Measurements from ENCODE around the gene TMED6.
A peak's percentile ranks its signal among the peaks of the same experiment; 100 is the strongest.

- TF ChIP-seq PRDM15 (CRISPR knock-in tag; IDR thresholded peaks at IDR 0.05) (0 out of 2 replicates have a peak, but pooled peaks have one; percentile 16), MAX (CRISPR knock-in tag; IDR thresholded peaks at IDR 0.05) (no peak), FOXK1 (CRISPR knock-in tag; IDR thresholded peaks at IDR 0.05) (0 out of 2 replicates have a peak, but pooled peaks have one; percentile 4), CREB1 (CRISPR knock-in tag; IDR thresholded peaks at IDR 0.05) (no peak), NR3C1 (CRISPR knock-in tag; conservative IDR thresholded peaks at IDR 0.05; ENCODE audit: low read depth) (no peak), ZNF416 (CRISPR knock-in tag; IDR thresholded peaks at IDR 0.05) (no peak), NFYB (CRISPR knock-in tag; conservative IDR thresholded peaks at IDR 0.05; ENCODE audit: low read depth) (no peak), IRF1 (CRISPR knock-in tag; IDR thresholded peaks at IDR 0.05) (no peak; the same call in 1 of the 2 replicates), ZNF138 (CRISPR knock-in tag; conservative IDR thresholded peaks at IDR 0.05) (peak; percentile 38; the same call in 1 of the 2 replicates), JUN (CRISPR knock-in tag; IDR thresholded peaks at IDR 0.05) (no peak; the same call in 1 of the 2 replicates)
- TF ChIP-seq, protein P1, sequence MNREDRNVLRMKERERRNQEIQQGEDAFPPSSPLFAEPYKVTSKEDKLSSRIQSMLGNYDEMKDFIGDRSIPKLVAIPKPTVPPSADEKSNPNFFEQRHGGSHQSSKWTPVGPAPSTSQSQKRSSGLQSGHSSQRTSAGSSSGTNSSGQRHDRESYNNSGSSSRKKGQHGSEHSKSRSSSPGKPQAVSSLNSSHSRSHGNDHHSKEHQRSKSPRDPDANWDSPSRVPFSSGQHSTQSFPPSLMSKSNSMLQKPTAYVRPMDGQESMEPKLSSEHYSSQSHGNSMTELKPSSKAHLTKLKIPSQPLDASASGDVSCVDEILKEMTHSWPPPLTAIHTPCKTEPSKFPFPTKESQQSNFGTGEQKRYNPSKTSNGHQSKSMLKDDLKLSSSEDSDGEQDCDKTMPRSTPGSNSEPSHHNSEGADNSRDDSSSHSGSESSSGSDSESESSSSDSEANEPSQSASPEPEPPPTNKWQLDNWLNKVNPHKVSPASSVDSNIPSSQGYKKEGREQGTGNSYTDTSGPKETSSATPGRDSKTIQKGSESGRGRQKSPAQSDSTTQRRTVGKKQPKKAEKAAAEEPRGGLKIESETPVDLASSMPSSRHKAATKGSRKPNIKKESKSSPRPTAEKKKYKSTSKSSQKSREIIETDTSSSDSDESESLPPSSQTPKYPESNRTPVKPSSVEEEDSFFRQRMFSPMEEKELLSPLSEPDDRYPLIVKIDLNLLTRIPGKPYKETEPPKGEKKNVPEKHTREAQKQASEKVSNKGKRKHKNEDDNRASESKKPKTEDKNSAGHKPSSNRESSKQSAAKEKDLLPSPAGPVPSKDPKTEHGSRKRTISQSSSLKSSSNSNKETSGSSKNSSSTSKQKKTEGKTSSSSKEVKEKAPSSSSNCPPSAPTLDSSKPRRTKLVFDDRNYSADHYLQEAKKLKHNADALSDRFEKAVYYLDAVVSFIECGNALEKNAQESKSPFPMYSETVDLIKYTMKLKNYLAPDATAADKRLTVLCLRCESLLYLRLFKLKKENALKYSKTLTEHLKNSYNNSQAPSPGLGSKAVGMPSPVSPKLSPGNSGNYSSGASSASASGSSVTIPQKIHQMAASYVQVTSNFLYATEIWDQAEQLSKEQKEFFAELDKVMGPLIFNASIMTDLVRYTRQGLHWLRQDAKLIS (CRISPR knock-in tag; IDR thresholded peaks at IDR 0.05; ENCODE audit: borderline replicate concordance) = no peak
- TF ChIP-seq, protein P2, sequence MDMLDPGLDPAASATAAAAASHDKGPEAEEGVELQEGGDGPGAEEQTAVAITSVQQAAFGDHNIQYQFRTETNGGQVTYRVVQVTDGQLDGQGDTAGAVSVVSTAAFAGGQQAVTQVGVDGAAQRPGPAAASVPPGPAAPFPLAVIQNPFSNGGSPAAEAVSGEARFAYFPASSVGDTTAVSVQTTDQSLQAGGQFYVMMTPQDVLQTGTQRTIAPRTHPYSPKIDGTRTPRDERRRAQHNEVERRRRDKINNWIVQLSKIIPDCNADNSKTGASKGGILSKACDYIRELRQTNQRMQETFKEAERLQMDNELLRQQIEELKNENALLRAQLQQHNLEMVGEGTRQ (CRISPR knock-in tag; IDR thresholded peaks at IDR 0.05) = no peak
- TF ChIP-seq, protein P3, sequence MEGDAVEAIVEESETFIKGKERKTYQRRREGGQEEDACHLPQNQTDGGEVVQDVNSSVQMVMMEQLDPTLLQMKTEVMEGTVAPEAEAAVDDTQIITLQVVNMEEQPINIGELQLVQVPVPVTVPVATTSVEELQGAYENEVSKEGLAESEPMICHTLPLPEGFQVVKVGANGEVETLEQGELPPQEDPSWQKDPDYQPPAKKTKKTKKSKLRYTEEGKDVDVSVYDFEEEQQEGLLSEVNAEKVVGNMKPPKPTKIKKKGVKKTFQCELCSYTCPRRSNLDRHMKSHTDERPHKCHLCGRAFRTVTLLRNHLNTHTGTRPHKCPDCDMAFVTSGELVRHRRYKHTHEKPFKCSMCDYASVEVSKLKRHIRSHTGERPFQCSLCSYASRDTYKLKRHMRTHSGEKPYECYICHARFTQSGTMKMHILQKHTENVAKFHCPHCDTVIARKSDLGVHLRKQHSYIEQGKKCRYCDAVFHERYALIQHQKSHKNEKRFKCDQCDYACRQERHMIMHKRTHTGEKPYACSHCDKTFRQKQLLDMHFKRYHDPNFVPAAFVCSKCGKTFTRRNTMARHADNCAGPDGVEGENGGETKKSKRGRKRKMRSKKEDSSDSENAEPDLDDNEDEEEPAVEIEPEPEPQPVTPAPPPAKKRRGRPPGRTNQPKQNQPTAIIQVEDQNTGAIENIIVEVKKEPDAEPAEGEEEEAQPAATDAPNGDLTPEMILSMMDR (IDR thresholded peaks at IDR 0.05) = no peak
These were observed 22.0 kb downstream of the TMED6 start for GRCh38 chr16:69329369-69330285.

Data from WTC11 (cell line).